Central memory CD4-positive, alpha-beta T cell (primary cell): ENCODE data around the gene LYRM9.
"Not testable (repeated sequence)": the region's sequence is repeated elsewhere in the genome, so short reads cannot be mapped to it uniquely, and the experiment has no call there.

Source experiments
- DNase-seq: peaks from one replicate; pipeline ENCODE4 v3.0.0; 2022

The LYRM9 gene

GRCh38 chr17:27837769-27838168 is 55.4 kb downstream of the LYRM9 start:
- DNase-seq: not testable (repeated sequence)

DNA sequence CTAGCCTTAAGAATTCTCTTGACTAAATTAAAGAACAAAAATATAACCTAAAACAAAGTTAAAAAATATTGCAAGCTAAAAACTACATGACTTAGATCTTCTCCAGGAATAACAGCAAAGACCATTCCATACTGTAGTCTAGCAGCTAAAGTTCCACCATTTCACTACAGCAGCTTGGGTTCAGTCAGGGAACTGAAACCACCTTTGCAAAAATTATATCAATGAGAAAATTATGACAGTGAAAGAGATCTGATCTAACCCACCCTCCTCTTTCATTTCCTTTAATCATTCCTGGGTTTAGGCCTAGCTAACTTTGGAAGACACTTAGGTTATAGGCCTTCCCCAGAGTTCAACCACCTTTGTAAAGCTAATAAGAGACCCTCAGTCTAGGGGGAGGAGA is 56.5 kb downstream of the LYRM9 start:
- no peak for DNase-seq

GRCh38 chr17:27834571-27834970 is 58.6 kb downstream of the LYRM9 start:
- DNase-seq: no peak

DNA sequence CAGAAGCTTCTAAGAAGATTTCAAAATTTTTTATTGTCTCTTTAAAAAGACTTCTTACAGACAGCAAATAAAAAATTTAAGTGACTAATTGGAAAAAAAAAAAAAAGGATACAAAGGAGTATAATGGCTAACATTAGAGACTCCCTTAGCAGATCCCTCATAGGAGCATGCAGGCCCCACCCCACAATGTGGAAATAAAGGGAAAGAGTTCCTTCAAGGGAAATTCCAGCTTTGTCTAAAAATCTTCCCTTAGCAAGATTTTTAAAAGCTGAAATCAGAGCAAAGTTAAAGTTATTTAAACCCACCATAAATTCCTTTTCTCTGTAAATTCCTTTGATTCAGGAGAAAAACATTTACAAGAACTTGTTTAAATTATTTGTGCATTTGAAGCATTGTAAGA is 60.3 kb downstream of the LYRM9 start:
- no peak for DNase-seq

DNA sequence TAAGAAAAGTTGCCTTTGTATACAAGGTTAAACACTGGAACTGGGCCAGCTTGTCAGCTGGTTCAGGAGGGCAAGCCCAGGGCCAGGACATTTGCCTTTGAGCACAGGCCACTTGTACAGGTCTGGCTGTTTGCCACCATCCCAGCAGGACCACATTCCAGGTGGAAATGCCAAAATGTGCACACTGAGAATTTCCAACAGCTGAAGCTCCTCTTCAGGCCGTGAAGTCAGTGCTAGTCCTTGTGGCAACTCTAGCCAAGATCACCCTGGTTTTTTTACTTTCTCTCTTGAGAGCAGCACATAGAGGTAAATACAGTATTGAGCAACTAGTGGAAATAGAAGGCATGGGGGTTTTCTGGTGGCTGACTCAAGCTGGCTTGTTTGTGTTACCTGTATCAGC is 63.3 kb downstream of the LYRM9 start:
- DNase-seq: not testable (repeated sequence)

GRCh38 chr17:27829143-27829711 is 63.9 kb downstream of the LYRM9 start:
- DNase-seq: not testable (repeated sequence)
